Measurements from ENCODE around the gene CAB39. TPM values are rescaled to one million over a fixed set of nuclear protein-coding genes. Genes with fewer than 3 reads are reported as not detected.
A peak's percentile ranks its signal among the peaks of the same experiment; 100 is the strongest.

CAB39 gene
- total and polyA plus RNA-seq, 2 donors: 49.2 to 53.2 TPM

- H3K4me3 ChIP-seq (ENCODE audit: low read length in 2 of 2): no peak overlapping the region
- H3K36me3 ChIP-seq (ENCODE audit: control insufficient read depth in 2 of 2, insufficient read depth in 2 of 2, low read length in 1 of 2): peaks cover 0 to 15% of the 10 kb centered on the region in 2 donors
- peaks cover under 1 to 3% of the 10 kb centered on the region in 2 donors for H3K4me1 ChIP-seq (ENCODE audit: control insufficient read depth in 2 of 2, insufficient read depth in 2 of 2, low read length in 2 of 2)
- no peaks in the 10 kb centered on the region for H3K27me3 ChIP-seq (ENCODE audit: control insufficient read depth in 2 of 2, insufficient read depth in 1 of 2, low read length in 1 of 2)
- H3K9me3 ChIP-seq (ENCODE audit: control insufficient read depth in 2 of 2, insufficient read depth in 1 of 2, low read length in 1 of 2): no peaks in the 10 kb centered on the region
- WGBS: 98% methylated on average over 8 of the region's 8 CpGs
- DNase-seq (ENCODE audit: low read depth in 6 of 9, low spot score in 9 of 9): no peak
- H3K27ac ChIP-seq (ENCODE audit: low read depth in 1 of 2, low read length in 1 of 2): no peak overlapping the region
Measured at GRCh38 chr2:230778350-230779063, 65.9 kb downstream of the CAB39 start.

DNA sequence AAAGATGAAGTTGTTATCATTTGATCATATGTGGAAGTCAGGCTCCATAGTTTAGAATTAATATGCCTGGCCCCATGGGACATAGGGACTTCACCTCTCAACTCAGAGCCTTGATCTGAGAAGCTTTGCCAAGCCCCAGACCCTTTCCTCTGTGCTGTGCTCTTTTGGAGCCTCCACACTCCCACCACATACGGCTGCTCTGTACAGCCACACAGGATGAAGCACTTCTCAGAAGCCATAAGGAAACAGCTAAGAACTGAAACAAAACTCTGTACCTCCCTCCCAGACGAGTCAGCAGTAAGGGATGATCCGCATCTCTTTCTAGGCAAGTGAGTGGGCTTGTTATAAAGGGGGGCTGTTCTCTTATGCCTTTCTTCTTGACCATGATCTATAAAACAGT, 66.5 kb downstream of the CAB39 start:
- DNase-seq (ENCODE audit: low read depth in 6 of 9, low spot score in 9 of 9): no peak
- WGBS: 82% methylated on average over 3 of the region's 3 CpGs
- Histone ChIP-seq H3K27ac (ENCODE audit: low read depth in 1 of 2, low read length in 1 of 2) (no peak overlapping the region), H3K36me3 (ENCODE audit: control insufficient read depth in 2 of 2, insufficient read depth in 2 of 2, low read length in 1 of 2) (peaks cover 0 to 14% of the 10 kb centered on the region in 2 donors), H3K9me3 (ENCODE audit: control insufficient read depth in 2 of 2, insufficient read depth in 1 of 2, low read length in 1 of 2) (no peaks in the 10 kb centered on the region), H3K27me3 (ENCODE audit: control insufficient read depth in 2 of 2, insufficient read depth in 1 of 2, low read length in 1 of 2) (no peaks in the 10 kb centered on the region), H3K4me1 (ENCODE audit: control insufficient read depth in 2 of 2, insufficient read depth in 2 of 2, low read length in 2 of 2) (peaks cover 0 to 2% of the 10 kb centered on the region in 2 donors), H3K4me3 (ENCODE audit: low read length in 2 of 2) (no peak overlapping the region)

- H3K9me3 ChIP-seq (ENCODE audit: control insufficient read depth in 2 of 2, insufficient read depth in 1 of 2, low read length in 1 of 2): no peaks in the 10 kb centered on the region
- peaks cover 0 to 2% of the 10 kb centered on the region in 2 donors for H3K4me1 ChIP-seq (ENCODE audit: control insufficient read depth in 2 of 2, insufficient read depth in 2 of 2, low read length in 2 of 2)
- H3K27ac ChIP-seq (ENCODE audit: low read depth in 1 of 2, low read length in 1 of 2): no peak overlapping the region
- H3K36me3 ChIP-seq (ENCODE audit: control insufficient read depth in 2 of 2, insufficient read depth in 2 of 2, low read length in 1 of 2): peaks cover 0 to 14% of the 10 kb centered on the region in 2 donors
- no peaks in the 10 kb centered on the region for H3K27me3 ChIP-seq (ENCODE audit: control insufficient read depth in 2 of 2, insufficient read depth in 1 of 2, low read length in 1 of 2)
- no peak for DNase-seq (ENCODE audit: low read depth in 6 of 9, low spot score in 9 of 9)
- 100% methylated on average over 1 of the region's 1 CpG for WGBS
- H3K4me3 ChIP-seq (ENCODE audit: low read length in 2 of 2): no peak overlapping the region
Measured at GRCh38 chr2:230779607-230780006, 67.0 kb downstream of the CAB39 start.

DNA sequence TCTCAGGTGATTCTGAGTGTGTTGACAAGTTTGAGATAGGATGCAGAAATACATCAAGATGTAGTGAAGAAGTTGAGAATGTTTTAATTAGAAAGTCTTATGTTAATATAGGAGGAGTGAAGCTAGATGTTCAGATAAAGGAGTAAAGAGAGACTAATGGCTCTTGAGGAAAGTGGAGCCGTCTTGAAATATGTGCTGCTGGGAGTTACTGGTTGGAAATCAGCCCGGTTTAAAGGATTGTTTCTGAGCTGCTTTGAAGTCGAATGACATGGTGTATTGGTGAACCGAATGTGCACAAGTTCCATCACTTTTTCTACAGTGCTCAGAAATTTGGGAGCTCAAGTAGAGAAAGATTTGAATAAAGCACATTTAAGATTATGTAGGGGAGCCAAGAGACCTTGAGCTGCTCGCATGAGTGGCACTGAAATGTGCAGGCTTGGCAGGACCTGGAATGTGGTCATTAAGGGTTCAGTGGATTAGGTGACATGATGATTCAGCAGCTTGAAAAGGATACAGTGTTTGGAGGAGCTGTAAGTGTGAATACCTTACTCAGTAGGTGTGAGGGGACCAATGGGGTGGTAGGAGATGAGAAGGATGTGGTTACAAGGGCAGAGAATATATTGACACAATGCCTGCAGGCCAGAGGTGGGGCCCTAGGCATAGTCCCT, 68.6 kb downstream of the CAB39 start:
- Histone ChIP-seq H3K36me3 (ENCODE audit: control insufficient read depth in 2 of 2, insufficient read depth in 2 of 2, low read length in 1 of 2) (peaks cover 0 to 14% of the 10 kb centered on the region in 2 donors), H3K27ac (ENCODE audit: low read depth in 1 of 2, low read length in 1 of 2) (no peak overlapping the region), H3K4me1 (ENCODE audit: control insufficient read depth in 2 of 2, insufficient read depth in 2 of 2, low read length in 2 of 2) (peaks cover 0 to 2% of the 10 kb centered on the region in 2 donors), H3K4me3 (ENCODE audit: low read length in 2 of 2) (no peak overlapping the region), H3K9me3 (ENCODE audit: control insufficient read depth in 2 of 2, insufficient read depth in 1 of 2, low read length in 1 of 2) (no peaks in the 10 kb centered on the region), H3K27me3 (ENCODE audit: control insufficient read depth in 2 of 2, insufficient read depth in 1 of 2, low read length in 1 of 2) (no peaks in the 10 kb centered on the region)
- WGBS: 90% methylated on average over 5 of the region's 5 CpGs
- DNase-seq (ENCODE audit: low read depth in 6 of 9, low spot score in 9 of 9): peak in 1 of 9 donors; percentile 31

- Histone ChIP-seq H3K9me3 (ENCODE audit: control insufficient read depth in 2 of 2, insufficient read depth in 1 of 2, low read length in 1 of 2) (no peaks in the 10 kb centered on the region), H3K36me3 (ENCODE audit: control insufficient read depth in 2 of 2, insufficient read depth in 2 of 2, low read length in 1 of 2) (peaks cover 0 to 13% of the 10 kb centered on the region in 2 donors), H3K27me3 (ENCODE audit: control insufficient read depth in 2 of 2, insufficient read depth in 1 of 2, low read length in 1 of 2) (no peaks in the 10 kb centered on the region), H3K4me3 (ENCODE audit: low read length in 2 of 2) (no peak overlapping the region), H3K4me1 (ENCODE audit: control insufficient read depth in 2 of 2, insufficient read depth in 2 of 2, low read length in 2 of 2) (peaks cover 0 to 2% of the 10 kb centered on the region in 2 donors), H3K27ac (ENCODE audit: low read depth in 1 of 2, low read length in 1 of 2) (no peak overlapping the region)
- WGBS: 95% methylated on average over 5 of the region's 5 CpGs
- DNase-seq (ENCODE audit: low read depth in 6 of 9, low spot score in 9 of 9): no peak
Measured at GRCh38 chr2:230783101-230783500, 70.5 kb downstream of the CAB39 start.

GRCh38 chr2:230784795-230785194, 72.2 kb downstream of the CAB39 start:
- no peak for DNase-seq (ENCODE audit: low read depth in 6 of 9, low spot score in 9 of 9)
- H3K27ac ChIP-seq (ENCODE audit: low read depth in 1 of 2, low read length in 1 of 2): no peak overlapping the region
- 98% methylated on average over 4 of the region's 4 CpGs for WGBS
- no peaks in the 10 kb centered on the region for H3K27me3 ChIP-seq (ENCODE audit: control insufficient read depth in 2 of 2, insufficient read depth in 1 of 2, low read length in 1 of 2)
- peaks cover 4 to 17% of the 10 kb centered on the region in 2 donors for H3K36me3 ChIP-seq (ENCODE audit: control insufficient read depth in 2 of 2, insufficient read depth in 2 of 2, low read length in 1 of 2)
- no peaks in the 10 kb centered on the region for H3K9me3 ChIP-seq (ENCODE audit: control insufficient read depth in 2 of 2, insufficient read depth in 1 of 2, low read length in 1 of 2)
- H3K4me1 ChIP-seq (ENCODE audit: control insufficient read depth in 2 of 2, insufficient read depth in 2 of 2, low read length in 2 of 2): peaks cover 0 to 2% of the 10 kb centered on the region in 2 donors
- H3K4me3 ChIP-seq (ENCODE audit: low read length in 2 of 2): no peak overlapping the region

- Histone ChIP-seq H3K4me1 (ENCODE audit: control insufficient read depth in 2 of 2, insufficient read depth in 2 of 2, low read length in 2 of 2) (peaks cover 0 to 2% of the 10 kb centered on the region in 2 donors), H3K36me3 (ENCODE audit: control insufficient read depth in 2 of 2, insufficient read depth in 2 of 2, low read length in 1 of 2) (peaks cover 8 to 23% of the 10 kb centered on the region in 2 donors), H3K27ac (ENCODE audit: low read depth in 1 of 2, low read length in 1 of 2) (no peak overlapping the region), H3K9me3 (ENCODE audit: control insufficient read depth in 2 of 2, insufficient read depth in 1 of 2, low read length in 1 of 2) (peaks cover 0 to 2% of the 10 kb centered on the region in 2 donors), H3K4me3 (ENCODE audit: low read length in 2 of 2) (no peak overlapping the region), H3K27me3 (ENCODE audit: control insufficient read depth in 2 of 2, insufficient read depth in 1 of 2, low read length in 1 of 2) (no peaks in the 10 kb centered on the region)
- 98% methylated on average over 6 of the region's 6 CpGs for WGBS
- no peak for DNase-seq (ENCODE audit: low read depth in 6 of 9, low spot score in 9 of 9)
Measured at GRCh38 chr2:230785346-230785745, 72.7 kb downstream of the CAB39 start.

DNA sequence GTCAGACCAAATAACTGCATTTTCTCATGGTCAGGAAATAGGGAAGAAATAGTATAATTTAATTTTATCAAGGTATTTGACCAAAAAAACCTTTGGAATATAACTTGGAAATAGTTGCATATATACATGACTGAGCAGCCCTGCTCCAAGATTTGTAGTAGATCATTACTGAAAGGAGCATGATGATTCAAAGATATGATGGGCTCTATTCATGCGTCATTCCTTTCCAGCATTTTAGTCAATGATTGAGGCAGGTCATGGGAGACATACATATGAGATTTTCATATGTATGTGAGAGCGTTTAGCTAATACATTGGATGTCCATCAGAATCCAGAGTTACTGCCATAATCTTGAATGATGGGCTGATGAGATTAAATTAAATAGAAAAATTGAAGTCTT, 74.5 kb downstream of the CAB39 start:
- Histone ChIP-seq H3K27me3 (ENCODE audit: control insufficient read depth in 2 of 2, insufficient read depth in 1 of 2, low read length in 1 of 2) (no peaks in the 10 kb centered on the region), H3K4me3 (ENCODE audit: low read length in 2 of 2) (no peak overlapping the region), H3K27ac (ENCODE audit: low read depth in 1 of 2, low read length in 1 of 2) (no peak overlapping the region), H3K9me3 (ENCODE audit: control insufficient read depth in 2 of 2, insufficient read depth in 1 of 2, low read length in 1 of 2) (peaks cover 0 to 2% of the 10 kb centered on the region in 2 donors), H3K4me1 (ENCODE audit: control insufficient read depth in 2 of 2, insufficient read depth in 2 of 2, low read length in 2 of 2) (no peaks in the 10 kb centered on the region), H3K36me3 (ENCODE audit: control insufficient read depth in 2 of 2, insufficient read depth in 2 of 2, low read length in 1 of 2) (peaks cover 14 to 39% of the 10 kb centered on the region in 2 donors)
- DNase-seq (ENCODE audit: low read depth in 6 of 9, low spot score in 9 of 9): no peak
- 98% methylated on average over 2 of the region's 2 CpGs for WGBS

- H3K27ac ChIP-seq (ENCODE audit: low read depth in 1 of 2, low read length in 1 of 2): no peak overlapping the region
- no peak overlapping the region for H3K4me3 ChIP-seq (ENCODE audit: low read length in 2 of 2)
- no peak for DNase-seq (ENCODE audit: low read depth in 6 of 9, low spot score in 9 of 9)
- peaks cover 14 to 35% of the 10 kb centered on the region in 2 donors for H3K36me3 ChIP-seq (ENCODE audit: control insufficient read depth in 2 of 2, insufficient read depth in 2 of 2, low read length in 1 of 2)
- no peaks in the 10 kb centered on the region for H3K27me3 ChIP-seq (ENCODE audit: control insufficient read depth in 2 of 2, insufficient read depth in 1 of 2, low read length in 1 of 2)
- peaks cover 0 to 2% of the 10 kb centered on the region in 2 donors for H3K9me3 ChIP-seq (ENCODE audit: control insufficient read depth in 2 of 2, insufficient read depth in 1 of 2, low read length in 1 of 2)
- H3K4me1 ChIP-seq (ENCODE audit: control insufficient read depth in 2 of 2, insufficient read depth in 2 of 2, low read length in 2 of 2): no peaks in the 10 kb centered on the region
- WGBS: 98% methylated on average over 3 of the region's 3 CpGs
Measured at GRCh38 chr2:230788554-230789175, 76.0 kb downstream of the CAB39 start.

Measured in thymus (tissue), 11 donors.